AG09309 (cell line): ENCODE data around the gene MYO1C.

Experiments
- DNase-seq: peaks from one replicate; pipeline ENCODE4 v3.0.0-alpha.2; 2010; ENCODE audit warnings: low read depth
- H3K4me3 ChIP-seq: 2 replicates; pipeline ENCODE4 v1.5.1; 2011; ENCODE audit warnings: mild to moderate bottlenecking, low read depth, low read length, moderate library complexity; ENCODE audit not compliant: control insufficient read depth
- CTCF ChIP-seq: IDR thresholded peaks from 2 replicates; pipeline ENCODE4 v1.5.1; 2011; ENCODE audit warnings: mild to moderate bottlenecking, low read depth, low read length, inconsistent platforms; ENCODE audit not compliant: insufficient read depth, control insufficient read depth; ENCODE audit errors: missing control alignments

The MYO1C gene

GRCh38 chr17:1484676-1485422 lies 7.6 kb downstream of the MYO1C start:
- DNase-seq: no peak
- peak overlapping the region; percentile 58 for H3K4me3 ChIP-seq
- TF ChIP-seq CTCF: peak; percentile 17

GRCh38 chr17:1484060-1484535 lies 8.4 kb downstream of the MYO1C start:
- TF ChIP-seq CTCF: no peak
- DNase-seq: no peak
- H3K4me3 ChIP-seq: no peak overlapping the region; the same call in 1 of the 2 replicates

GRCh38 chr17:1482680-1483079 lies 9.8 kb downstream of the MYO1C start:
- no peak for DNase-seq
- TF ChIP-seq CTCF: no peak
- H3K4me3 ChIP-seq: no peak overlapping the region

- no peak for DNase-seq
- TF ChIP-seq CTCF: no peak
- H3K4me3 ChIP-seq: no peak overlapping the region
Observed at GRCh38 chr17:1481736-1482135, 10.8 kb downstream of the MYO1C start.

GRCh38 chr17:1480747-1481465 lies 11.6 kb downstream of the MYO1C start:
- TF ChIP-seq CTCF: no peak

GRCh38 chr17:1478418-1478817 lies 14.1 kb downstream of the MYO1C start:
- DNase-seq: no peak
- H3K4me3 ChIP-seq: no peak overlapping the region
- TF ChIP-seq CTCF: no peak

More at GRCh38 chr17:1480747-1481465, 11.6 kb downstream of the MYO1C start:
- DNase-seq: no peak
- H3K4me3 ChIP-seq: no peak overlapping the region
